ENCODE results near the gene DAB1.

DNA sequence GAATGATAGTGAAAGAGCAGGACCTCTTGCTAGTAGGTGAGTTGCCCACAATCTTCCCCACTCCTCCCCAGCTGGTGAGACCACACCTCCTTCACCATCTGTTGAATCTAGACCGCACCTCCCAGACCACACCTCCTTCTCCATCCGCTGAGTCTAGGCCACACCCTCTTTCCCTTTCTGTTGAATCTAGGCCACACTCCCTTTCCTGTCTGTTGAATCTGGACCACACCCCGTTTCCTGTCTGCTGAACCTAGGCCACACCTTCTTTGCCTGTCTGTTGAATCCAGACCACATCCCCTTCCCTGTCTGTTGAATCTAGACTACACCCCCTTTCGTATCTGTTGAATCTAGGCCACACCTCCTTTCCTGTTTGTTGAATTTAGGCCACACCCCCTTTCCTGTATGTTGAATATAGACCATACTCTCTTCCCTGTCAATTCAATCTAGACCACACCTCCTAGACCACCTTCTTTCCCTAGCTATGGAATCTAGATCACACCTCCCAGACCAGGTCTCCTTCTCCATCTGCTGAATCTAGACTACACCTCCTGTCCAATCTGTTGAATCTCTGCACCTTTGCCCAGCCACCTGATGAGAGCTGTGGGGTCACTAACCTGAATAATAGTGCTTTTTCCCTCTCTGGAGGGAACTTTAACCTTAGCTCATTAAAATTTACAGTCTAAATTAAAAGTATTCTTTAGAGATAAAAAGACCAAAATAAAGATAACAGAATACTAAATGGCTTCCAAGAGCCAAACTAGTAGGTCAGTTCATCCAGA is 116.3 kb downstream of the DAB1 start:
- TF ChIP-seq, protein P1, sequence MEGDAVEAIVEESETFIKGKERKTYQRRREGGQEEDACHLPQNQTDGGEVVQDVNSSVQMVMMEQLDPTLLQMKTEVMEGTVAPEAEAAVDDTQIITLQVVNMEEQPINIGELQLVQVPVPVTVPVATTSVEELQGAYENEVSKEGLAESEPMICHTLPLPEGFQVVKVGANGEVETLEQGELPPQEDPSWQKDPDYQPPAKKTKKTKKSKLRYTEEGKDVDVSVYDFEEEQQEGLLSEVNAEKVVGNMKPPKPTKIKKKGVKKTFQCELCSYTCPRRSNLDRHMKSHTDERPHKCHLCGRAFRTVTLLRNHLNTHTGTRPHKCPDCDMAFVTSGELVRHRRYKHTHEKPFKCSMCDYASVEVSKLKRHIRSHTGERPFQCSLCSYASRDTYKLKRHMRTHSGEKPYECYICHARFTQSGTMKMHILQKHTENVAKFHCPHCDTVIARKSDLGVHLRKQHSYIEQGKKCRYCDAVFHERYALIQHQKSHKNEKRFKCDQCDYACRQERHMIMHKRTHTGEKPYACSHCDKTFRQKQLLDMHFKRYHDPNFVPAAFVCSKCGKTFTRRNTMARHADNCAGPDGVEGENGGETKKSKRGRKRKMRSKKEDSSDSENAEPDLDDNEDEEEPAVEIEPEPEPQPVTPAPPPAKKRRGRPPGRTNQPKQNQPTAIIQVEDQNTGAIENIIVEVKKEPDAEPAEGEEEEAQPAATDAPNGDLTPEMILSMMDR (IDR thresholded peaks at IDR 0.05): no peak
- TF ChIP-seq POLR2A (IDR thresholded peaks at IDR 0.05): no peak
